H1 (cell line): Measurements from ENCODE around the gene ZBTB16. TPM values are rescaled to one million over a fixed set of nuclear protein-coding genes. Genes with fewer than 3 reads are reported as not detected.

ENCODE experiments used
- CTCF ChIA-PET: fragments of 300-600 bp; sonication (Branson Sonifier 250); formaldehyde crosslinking; loops from one replicate; lab custom pipeline; 2021; ENCODE audit not compliant: partially characterized antibody; lab: Charles Lee
- POLR2A ChIA-PET: fragments of 300-600 bp; sonication (Branson Sonifier 250); formaldehyde crosslinking; loops from one replicate; lab custom pipeline; 2021; ENCODE audit warnings: inconsistent platforms; ENCODE audit not compliant: partially characterized antibody; lab: Charles Lee
- DNase-seq, 2 experiments: peaks; one replicate each; pipeline versions ENCODE4 v3.0.0 to v3.0.0-alpha.2; 2010 to 2022; ENCODE audit warnings: low spot score in 2 of 2, low read depth in 1 of 2, mixed read lengths in 1 of 2
- FAIRE-seq: peaks from 2 replicates; lab custom pipeline; 2011; peaks lifted over from hg19 to GRCh38; lab: Jason Lieb, UNC
- H2AFZ ChIP-seq: 2 replicates; pipeline ENCODE4 v1.8.1; 2012; ENCODE audit warnings: low read length, inconsistent platforms
- H2AK5ac ChIP-seq: 2 replicates; pipeline ENCODE4 v1.6.1; 2013; ENCODE audit warnings: low read depth, low read length
- H2BK120ac ChIP-seq: replicated peaks from 2 replicates; pipeline ENCODE3; 2013; ENCODE audit warnings: low read depth, low read length, inconsistent platforms
- H2BK12ac ChIP-seq: 2 replicates; pipeline ENCODE4 v1.6.1; 2013; ENCODE audit warnings: low read depth, low read length
- H2BK15ac ChIP-seq: 2 replicates; pipeline ENCODE4 v1.6.1; 2013; ENCODE audit warnings: low read length
- H2BK20ac ChIP-seq: 2 replicates; pipeline ENCODE4 v1.6.1; 2013; ENCODE audit warnings: low read length
- H2BK5ac ChIP-seq: 2 replicates; pipeline ENCODE4 v1.6.1; 2013; ENCODE audit warnings: low read depth, low read length
- H3K14ac ChIP-seq: 2 replicates; pipeline ENCODE4 v1.6.1; 2013; ENCODE audit warnings: inconsistent platforms; ENCODE audit not compliant: insufficient read length
- H3K18ac ChIP-seq: 2 replicates; pipeline ENCODE4 v1.6.1; 2013; ENCODE audit warnings: low read length; ENCODE audit errors: extremely low read depth
- H3K23ac ChIP-seq: 2 replicates; pipeline ENCODE4 v1.6.1; 2013; ENCODE audit warnings: inconsistent platforms; ENCODE audit not compliant: insufficient read length
- H3K23me2 ChIP-seq: 2 replicates; pipeline ENCODE4 v1.6.1; 2013; ENCODE audit warnings: low read depth, low read length
- H3K27ac ChIP-seq: 2 replicates; pipeline ENCODE4 v1.6.1; 2011; ENCODE audit warnings: low read depth, low read length, inconsistent platforms
- H3K27me3 ChIP-seq, 4 experiments: replicated peaks in 1 of 4; 1 replicate in 1 of 4; 2 replicates in 3 of 4; pipeline versions ENCODE4 v1.6.1 to v1.8.1; 2011 to 2013; ENCODE audit warnings: low read length in 3 of 4, mild to moderate bottlenecking in 3 of 4, inconsistent platforms in 2 of 4, mixed read lengths in 2 of 4, moderate library complexity in 1 of 4; ENCODE audit not compliant: control insufficient read depth in 3 of 4, insufficient read depth in 3 of 4; ENCODE audit errors: extremely low read depth in 1 of 4
- H3K36me3 ChIP-seq, 4 experiments: 2 replicates each; pipeline versions ENCODE4 v1.6.1 to v1.8.1; 2011 to 2013; ENCODE audit warnings: mild to moderate bottlenecking in 4 of 4, low read length in 3 of 4, moderate library complexity in 2 of 4, control low read depth in 1 of 4, inconsistent platforms in 1 of 4; ENCODE audit not compliant: insufficient read depth in 4 of 4, control insufficient read depth in 2 of 4
- H3K4ac ChIP-seq: replicated peaks from 2 replicates; pipeline ENCODE3; 2013; ENCODE audit warnings: low read length, low read depth, mixed read lengths, inconsistent platforms; ENCODE audit not compliant: insufficient read length
- H3K4me1 ChIP-seq, 4 experiments: replicated peaks in 1 of 4; 1 replicate in 1 of 4; 2 replicates in 3 of 4; pipeline versions ENCODE4 v1.6.1 to v1.8.1; 2011 to 2013; ENCODE audit warnings: low read length in 3 of 4, inconsistent platforms in 2 of 4, mixed read lengths in 1 of 4; ENCODE audit not compliant: insufficient read depth in 4 of 4, control insufficient read depth in 3 of 4
- H3K4me2 ChIP-seq, 2 experiments: 2 replicates each; pipeline versions ENCODE4 v1.6.1 to v1.8.1; 2011 to 2013; ENCODE audit warnings: low read depth in 2 of 2, low read length in 2 of 2, control low read depth in 1 of 2, inconsistent platforms in 1 of 2, mild to moderate bottlenecking in 1 of 2; ENCODE audit not compliant: insufficient read depth in 1 of 2
- H3K4me3 ChIP-seq, 4 experiments: fragments of 200-600, 300-600 bp in 1 of 4; sonication (generic), shearing (Covaris generic), sonication (Bioruptor Twin) in 1 of 4; 2 replicates each; pipeline versions ENCODE4 v1.5.1 to v1.8.1; 2011 to 2016; ENCODE audit warnings: low read length in 4 of 4, low read depth in 3 of 4, control low read depth in 2 of 4, inconsistent platforms in 2 of 4, mild to moderate bottlenecking in 2 of 4, mixed read lengths in 1 of 4, moderate library complexity in 1 of 4; ENCODE audit not compliant: insufficient read depth in 2 of 4; ENCODE audit errors: extremely low read depth in 1 of 4
- H3K56ac ChIP-seq: replicated peaks from 2 replicates; pipeline ENCODE3; 2013; ENCODE audit warnings: low read depth, mild to moderate bottlenecking, mixed read lengths, low read length, inconsistent platforms; ENCODE audit not compliant: insufficient read length
- H3K79me1 ChIP-seq: 2 replicates; pipeline ENCODE4 v1.6.1; 2013; ENCODE audit warnings: low read depth, low read length, control low read depth
- H3K79me2 ChIP-seq, 2 experiments: 2 replicates each; pipeline versions ENCODE4 v1.6.1 to v1.8.1; 2012 to 2013; ENCODE audit warnings: low read length in 2 of 2, mild to moderate bottlenecking in 2 of 2, inconsistent platforms in 1 of 2; ENCODE audit not compliant: insufficient read depth in 2 of 2, control insufficient read depth in 1 of 2
- H3K9ac ChIP-seq, 4 experiments: replicated peaks in 1 of 4; 1 replicate in 1 of 4; 2 replicates in 3 of 4; pipeline versions ENCODE4 v1.6.1 to v1.8.1; 2011 to 2013; ENCODE audit warnings: low read depth in 3 of 4, low read length in 3 of 4, control low read depth in 2 of 4, mild to moderate bottlenecking in 2 of 4, moderate library complexity in 2 of 4, inconsistent platforms in 1 of 4; ENCODE audit errors: extremely low read depth in 1 of 4
- H3K9me3 ChIP-seq, 2 experiments: 2 replicates each; pipeline versions ENCODE4 v1.6.1 to v1.8.1; 2012 to 2013; ENCODE audit warnings: mild to moderate bottlenecking in 2 of 2, moderate library complexity in 2 of 2, control low read depth in 1 of 2, inconsistent platforms in 1 of 2, low read depth in 1 of 2, low read length in 1 of 2, mixed read lengths in 1 of 2; ENCODE audit not compliant: insufficient read depth in 2 of 2
- H4K20me1 ChIP-seq, 2 experiments: replicated peaks in 1 of 2; 2 replicates each; pipeline versions ENCODE3 to v1.8.1; 2011 to 2013; ENCODE audit warnings: inconsistent platforms in 2 of 2, low read length in 2 of 2, mild to moderate bottlenecking in 1 of 2; ENCODE audit not compliant: insufficient read depth in 2 of 2, control insufficient read depth in 1 of 2
- H4K5ac ChIP-seq: 2 replicates; pipeline ENCODE4 v1.6.1; 2013; ENCODE audit warnings: low read length, low read depth, mixed read lengths, inconsistent platforms; ENCODE audit not compliant: insufficient read length
- H4K8ac ChIP-seq: 2 replicates; pipeline ENCODE4 v1.8.0; 2013; ENCODE audit warnings: mild to moderate bottlenecking, moderate library complexity, low read length, inconsistent platforms; ENCODE audit not compliant: insufficient read depth; ENCODE audit errors: extremely low read depth
- H4K91ac ChIP-seq: replicated peaks from 2 replicates; pipeline ENCODE3; 2013; ENCODE audit warnings: low read length, mixed read lengths, inconsistent platforms; ENCODE audit not compliant: insufficient read length
- GABPA ChIP-seq: IDR thresholded peaks from 2 replicates; pipeline ENCODE4 v1.6.1; 2011; ENCODE audit warnings: mild to moderate bottlenecking, low read length, moderate library complexity, borderline replicate concordance; ENCODE audit not compliant: insufficient read depth
- KDM1A ChIP-seq: fragments of 200-600, 300-600 bp; sonication (generic); IDR thresholded peaks from 2 replicates; pipeline ENCODE4 v1.7.1; 2016; ENCODE audit warnings: mild to moderate bottlenecking, low read length, borderline replicate concordance
- SP2 ChIP-seq: IDR thresholded peaks from 2 replicates; pipeline ENCODE4 v1.6.1; 2012; ENCODE audit warnings: mild to moderate bottlenecking, low read length, inconsistent platforms
- WGBS, 2 experiments: shearing (Covaris generic) in 1 of 2; methylation state at CpG; one replicate each; pipeline versions ENCODE4 v1.1.6 to v1.1.7; 2013 to 2015; ENCODE audit warnings: low lambda C conversion rate in 2 of 2, mixed read lengths in 2 of 2, inconsistent platforms in 1 of 2, low coverage in 1 of 2, missing lambda C conversion rate in 1 of 2; ENCODE audit not compliant: insufficient replicate concordance in 2 of 2, insufficient coverage in 1 of 2, insufficient read length in 1 of 2; ENCODE audit errors: extremely low coverage in 1 of 2, missing lambda C conversion rate in 1 of 2; 5-methylcytosine and 5-hydroxymethylcytosine counted together
- polyA plus RNA-seq, 7 experiments: library from polyadenylated mRNA; depleted of rRNA in 3 of 7; stranded (reverse) in 5 of 7; unstranded in 2 of 7; fragments of >200 nt in 5 of 7; fragments of 200-250 nt in 2 of 7; gene quantifications; 1 replicate in 5 of 7; 2 replicates in 1 of 7; 4 replicates in 1 of 7; pipeline versions ENCODE4 v1.2.1 to v1.2.3, GENCODE V29; 2011 to 2013; ENCODE audit warnings: missing spikeins in 2 of 7, mixed read lengths in 2 of 7
- total RNA-seq: library from RNA; stranded (reverse); fragmentation: NEBNext Ultra II Directional; extraction: Animal tissue kit (Norgen Biotek cat#: 25700); gene quantifications from 2 replicates; pipeline ENCODE4 v1.2.1, GENCODE V29; 2021

The ZBTB16 gene
- total and polyA plus RNA-seq, 2 of the 8 experiments (the other 6 are each of a cell fraction or from before 2014, with no cell fraction given): 0.12 to 0.61 TPM

- H2BK20ac ChIP-seq: no peak overlapping the region
- H4K20me1 ChIP-seq: no peaks in the 10 kb centered on the region
- no peak overlapping the region for H3K23ac ChIP-seq
- no peak overlapping the region for H3K56ac ChIP-seq
- peaks cover 0 to 6% (median 0%) of the 10 kb centered on the region in 4 experiments; a peak in 2 of 7 replicates for H3K4me1 ChIP-seq
- no peak overlapping the region for H3K9ac ChIP-seq
- no peaks in the 10 kb centered on the region for H3K79me1 ChIP-seq
- H3K14ac ChIP-seq: no peak overlapping the region
- H2BK120ac ChIP-seq: no peak overlapping the region
- no peak overlapping the region for H3K4me3 ChIP-seq
- no peak overlapping the region for H4K5ac ChIP-seq
- H3K36me3 ChIP-seq: no peaks in the 10 kb centered on the region
- POLR2A ChIA-PET: no interaction called here
- no peak overlapping the region for H2BK12ac ChIP-seq
- H4K8ac ChIP-seq: peak overlapping the region; percentile 20; the same call in 1 of the 2 replicates
- H2AK5ac ChIP-seq: no peak overlapping the region
- H3K9me3 ChIP-seq: no peaks in the 10 kb centered on the region
- no peak overlapping the region for H3K4me2 ChIP-seq
- no peaks in the 10 kb centered on the region for H3K23me2 ChIP-seq
- H3K79me2 ChIP-seq: no peaks in the 10 kb centered on the region
- H3K4ac ChIP-seq: no peak overlapping the region
- no peak overlapping the region for H3K18ac ChIP-seq
- H3K27me3 ChIP-seq: no peaks in the 10 kb centered on the region
- CTCF ChIA-PET: interaction anchor here (0.6 to 1.5 kb wide), 2 partner anchors 101 to 1028 kb away, joined by 3 read pairs; no protein-coding TSS in a partner anchor
- no peak overlapping the region for H3K27ac ChIP-seq
- H2AFZ ChIP-seq: no peak overlapping the region
- no peak overlapping the region for H2BK5ac ChIP-seq
- no peak for DNase-seq
- FAIRE-seq: no peak
- H4K91ac ChIP-seq: no peak overlapping the region
- H2BK15ac ChIP-seq: no peak overlapping the region
- 83% methylated on average over 6 of the region's 6 CpGs; no CpG with 5 or more reads in 1 of the 2 experiments for WGBS, 2 experiments
- TF ChIP-seq GABPA: no peak
- no peak for TF ChIP-seq SP2
- TF ChIP-seq KDM1A: no peak
Observed at GRCh38 chr11:114137838-114138237, 78.3 kb downstream of the ZBTB16 start.
